HG03139 (cell line): Measurements from ENCODE around the gene R3HCC1L.
"Not testable (repeated sequence)": the region's sequence is repeated elsewhere in the genome, so short reads cannot be mapped to it uniquely, and the experiment has no call there.

Experiments used
- ATAC-seq: cut with Tn5 transposase; IDR thresholded peaks from one replicate; pipeline ENCODE4 v1.9.1; 2021; ENCODE audit not compliant: unreplicated experiment

Gene R3HCC1L

GRCh38 chr10:98170249-98171117 is 36.0 kb downstream of the R3HCC1L start:
- ATAC-seq: no peak

GRCh38 chr10:98172073-98172472 is 37.6 kb downstream of the R3HCC1L start:
- no peak for ATAC-seq

- ATAC-seq: no peak
Observed at GRCh38 chr10:98172495-98172894, 38.0 kb downstream of the R3HCC1L start.

- ATAC-seq: no peak
Observed at GRCh38 chr10:98173260-98173659, 38.8 kb downstream of the R3HCC1L start.

- not testable (repeated sequence) for ATAC-seq
Observed at GRCh38 chr10:98182351-98182915, 48.0 kb downstream of the R3HCC1L start.

- no peak for ATAC-seq
Observed at GRCh38 chr10:98186681-98187080, 52.2 kb downstream of the R3HCC1L start.

- ATAC-seq: not testable (repeated sequence)
Observed at GRCh38 chr10:98190773-98191172, 56.3 kb downstream of the R3HCC1L start.

GRCh38 chr10:98193037-98193436 is 58.6 kb downstream of the R3HCC1L start:
- no peak for ATAC-seq

GRCh38 chr10:98194633-98195032 is 60.2 kb downstream of the R3HCC1L start:
- no peak for ATAC-seq

GRCh38 chr10:98195120-98195519 is 60.7 kb downstream of the R3HCC1L start:
- ATAC-seq: no peak

GRCh38 chr10:98196985-98197384 is 62.5 kb downstream of the R3HCC1L start:
- no peak for ATAC-seq

- no peak for ATAC-seq
Observed at GRCh38 chr10:98201760-98202159, 67.3 kb downstream of the R3HCC1L start.

- ATAC-seq: no peak
Observed at GRCh38 chr10:98202378-98202777, 67.9 kb downstream of the R3HCC1L start.

GRCh38 chr10:98205351-98205750 is 70.9 kb downstream of the R3HCC1L start:
- ATAC-seq: no peak

GRCh38 chr10:98208925-98209324 is 74.5 kb downstream of the R3HCC1L start:
- no peak for ATAC-seq

- no peak for ATAC-seq
Observed at GRCh38 chr10:98209441-98209840, 75.0 kb downstream of the R3HCC1L start.

GRCh38 chr10:98212196-98212595 is 77.7 kb downstream of the R3HCC1L start:
- ATAC-seq: no peak

GRCh38 chr10:98213740-98214139 is 79.3 kb downstream of the R3HCC1L start:
- no peak for ATAC-seq

- no peak for ATAC-seq
Observed at GRCh38 chr10:98215373-98215772, 80.9 kb downstream of the R3HCC1L start.

- no peak for ATAC-seq
Observed at GRCh38 chr10:98217801-98218200, 83.3 kb downstream of the R3HCC1L start.

GRCh38 chr10:98223874-98224273 is 89.4 kb downstream of the R3HCC1L start:
- no peak for ATAC-seq

GRCh38 chr10:98224509-98224908 is 90.1 kb downstream of the R3HCC1L start:
- no peak for ATAC-seq
